HepG2 (cell line): Measurements from ENCODE around the gene INKA1. TPM values are rescaled to one million over a fixed set of nuclear protein-coding genes. Genes with fewer than 3 reads are reported as not detected.

Experiments
- ATAC-seq: fragments of 200-7000 bp; cut with Tn5 transposase; 3 replicates; pipeline ENCODE4 v1.9.1; 2020; ENCODE audit warnings: mild to moderate bottlenecking, moderate library complexity
- BruUV-seq: library from RNA; stranded (reverse); fragments of 400-500 nt; replicated peaks from 2 replicates; lab custom pipeline; 2021; lab: Mats Ljungman, UMichigan
- CTCF ChIA-PET: fragments of 300-600 bp; formaldehyde crosslinking; extraction: SDS; loops from one replicate; lab custom pipeline; 2021; ENCODE audit warnings: low total read pairs, inconsistent platforms, low intra/inter-chr PET ratio; lab: Yijun Ruan, JAX
- POLR2A ChIA-PET: fragments of 350-600 bp; sonication (Branson Sonifier 250); formaldehyde crosslinking; loops from one replicate; lab custom pipeline; 2020; ENCODE audit warnings: antibody characterized with exemption, inconsistent platforms; lab: Yijun Ruan, JAX
- DNase-seq: peaks from one replicate; pipeline ENCODE4 v3.0.0-alpha.2; 2015; ENCODE audit warnings: low spot score
- FAIRE-seq: peaks from 3 replicates; lab custom pipeline; 2011; peaks lifted over from hg19 to GRCh38; lab: Jason Lieb, UNC
- H2AFZ ChIP-seq: one replicate; pipeline ENCODE4 v1.6.1; 2011; ENCODE audit warnings: low read length, inconsistent platforms
- H3K27ac ChIP-seq: fragments of 300-600 bp; 3 replicates; pipeline ENCODE4 v1.8.0; 2011; ENCODE audit warnings: mixed run types, mild to moderate bottlenecking, mixed read lengths, low read length, inconsistent platforms; ENCODE audit not compliant: insufficient read depth; ENCODE audit errors: extremely low read length
- H3K27me3 ChIP-seq, 2 experiments: fragments of 200-600 bp in 1 of 2; 2 replicates in 1 of 2; 3 replicates in 1 of 2; pipeline versions ENCODE4 v1.6.0 to v1.8.0; 2011; ENCODE audit warnings: low read length in 2 of 2, mild to moderate bottlenecking in 2 of 2, moderate library complexity in 2 of 2, inconsistent platforms in 1 of 2; ENCODE audit not compliant: insufficient read depth in 2 of 2, control insufficient read depth in 1 of 2
- H3K36me3 ChIP-seq, 2 experiments: fragments of 200-600 bp in 1 of 2; replicated peaks in 1 of 2; 2 replicates in 1 of 2; 3 replicates in 1 of 2; pipeline versions ENCODE4 v1.5.1 to v1.8.0; 2011; ENCODE audit warnings: low read length in 2 of 2, inconsistent platforms in 1 of 2; ENCODE audit not compliant: insufficient read depth in 2 of 2, control insufficient read depth in 1 of 2
- H3K4me1 ChIP-seq: 2 replicates; pipeline ENCODE4 v1.5.1; 2012; ENCODE audit warnings: low read length, inconsistent platforms; ENCODE audit not compliant: insufficient read depth
- H3K4me2 ChIP-seq: 2 replicates; pipeline ENCODE4 v1.6.0; 2011; ENCODE audit warnings: low read depth, low read length, inconsistent platforms
- H3K4me3 ChIP-seq, 3 experiments: fragments of 200-600 bp in 1 of 3; sonication (generic), shearing (Covaris generic) in 1 of 3; replicated peaks in 1 of 3; 2 replicates each; pipeline ENCODE4 v1.5.1; 2011 to 2016; ENCODE audit warnings: low read length in 3 of 3, inconsistent platforms in 2 of 3, low read depth in 2 of 3, mild to moderate bottlenecking in 2 of 3, control low read depth in 1 of 3, mixed read lengths in 1 of 3; ENCODE audit not compliant: insufficient read depth in 1 of 3
- H3K79me2 ChIP-seq: one replicate; pipeline ENCODE4 v1.6.1; 2011; ENCODE audit warnings: low read length, inconsistent platforms; ENCODE audit not compliant: insufficient read depth
- H3K9ac ChIP-seq: 2 replicates; pipeline ENCODE4 v1.6.0; 2011; ENCODE audit warnings: mild to moderate bottlenecking, low read depth, low read length, inconsistent platforms; ENCODE audit not compliant: insufficient read depth
- H3K9me3 ChIP-seq: 2 replicates; pipeline ENCODE4 v1.5.1; 2012; ENCODE audit warnings: mild to moderate bottlenecking, low read length
- H4K20me1 ChIP-seq: 2 replicates; pipeline ENCODE4 v1.6.0; 2011; ENCODE audit warnings: inconsistent platforms, mild to moderate bottlenecking, low read length, moderate library complexity; ENCODE audit not compliant: insufficient read depth
- AKAP8 ChIP-seq: sonication (generic); formaldehyde crosslinking; IDR thresholded peaks from 2 replicates; pipeline ENCODE4 v1.5.1; 2020; ENCODE audit warnings: mild to moderate bottlenecking, missing genetic modification reagents
- FOXP1 ChIP-seq, 2 experiments: fragments of 450-650 bp in 1 of 2; IDR thresholded peaks; 2 replicates each; pipeline ENCODE4 v1.6.1; 2017 to 2018; ENCODE audit warnings: antibody characterized with exemption in 1 of 2
- PRDM15 ChIP-seq: sonication (generic); formaldehyde crosslinking; IDR thresholded peaks from 2 replicates; pipeline ENCODE4 v1.4.0; 2020; ENCODE audit warnings: missing genetic modification reagents
- REL ChIP-seq: sonication (generic); formaldehyde crosslinking; conservative IDR thresholded peaks from 2 replicates; pipeline ENCODE4 v1.8.0; 2022; ENCODE audit warnings: mild to moderate bottlenecking, missing genetic modification reagents, moderate library complexity
- RFX1 ChIP-seq: fragments of 450-650 bp; IDR thresholded peaks from 2 replicates; pipeline ENCODE4 v1.6.1; 2017
- SPEN ChIP-seq: sonication (generic); formaldehyde crosslinking; IDR thresholded peaks from 2 replicates; pipeline ENCODE4 v1.5.1; 2020; ENCODE audit warnings: low read depth, mild to moderate bottlenecking, missing genetic modification reagents
- ZNF251 ChIP-seq: sonication (generic); formaldehyde crosslinking; IDR thresholded peaks from 2 replicates; pipeline ENCODE4 v1.9.0; 2021; ENCODE audit warnings: mild to moderate bottlenecking, missing genetic modification reagents
- ZNF543 ChIP-seq: sonication (generic); formaldehyde crosslinking; IDR thresholded peaks from 2 replicates; pipeline ENCODE4 v1.4.0; 2020; ENCODE audit warnings: mild to moderate bottlenecking, missing genetic modification reagents
- ZNF570 ChIP-seq: sonication (generic); formaldehyde crosslinking; IDR thresholded peaks from 2 replicates; pipeline ENCODE4 v1.4.0; 2020; ENCODE audit warnings: mild to moderate bottlenecking, missing genetic modification reagents, borderline replicate concordance
- ZSCAN12 ChIP-seq: sonication (generic); formaldehyde crosslinking; IDR thresholded peaks from 2 replicates; pipeline ENCODE4 v1.9.0; 2021; ENCODE audit warnings: mild to moderate bottlenecking, missing genetic modification reagents
- ZSCAN25 ChIP-seq: sonication (generic); formaldehyde crosslinking; IDR thresholded peaks from 2 replicates; pipeline ENCODE4 v1.8.0; 2022; ENCODE audit warnings: mild to moderate bottlenecking, missing genetic modification reagents
- WGBS: methylation state at CpG from one replicate; pipeline ENCODE4 v1.1.6; 2017; ENCODE audit warnings: low lambda C conversion rate; 5-methylcytosine and 5-hydroxymethylcytosine counted together
- in situ Hi-C: cut with HindIII; loops from 2 replicates; pipeline ENCODE4 v1.10.0; 2017; ENCODE audit warnings: low pct_unique_long_range_greater_than_20kb; ENCODE audit not compliant: extremely low pct_ligation_motif_present
- intact Hi-C: fragments of 100-400 bp; cut with micrococcal nuclease; formaldehyde crosslinking; loops from one replicate; pipeline ENCODE4 v1.10.0; 2022; ENCODE audit not compliant: unreplicated experiment
- polyA plus RNA-seq, 8 experiments: library from polyadenylated mRNA; depleted of rRNA in 3 of 8; stranded (reverse) in 7 of 8; unstranded in 1 of 8; fragments of >200 nt; fragmentation: Illumina TruSeq in 4 of 8; extraction: Trizol in 4 of 8; gene quantifications; 2 replicates each; pipeline versions ENCODE4 v1.2.1 to v1.2.3, GENCODE V29; 2011 to 2016; ENCODE audit warnings: low read depth in 4 of 8, missing spikeins in 1 of 8, mixed read lengths in 1 of 8; ENCODE audit not compliant: insufficient read depth in 1 of 8
- total RNA-seq, 5 experiments: library from RNA; depleted of rRNA; stranded (reverse); fragments of >200 nt; fragmentation: Illumina TruSeq; extraction: Trizol; gene quantifications; 2 replicates each; pipeline ENCODE4 v1.2.3, GENCODE V29; 2016; ENCODE audit warnings: low read depth in 1 of 5
- TF ChIP-seq, protein P1 (sequence below): IDR thresholded peaks from 2 replicates; pipeline ENCODE4 v1.6.1; 2018; ENCODE audit warnings: missing genetic modification reagents

Gene INKA1
- total and polyA plus RNA-seq, 2 of the 13 experiments (the other 11 are each of a cell fraction or from before 2014, with no cell fraction given): 0.22 to 0.41 TPM

DNA sequence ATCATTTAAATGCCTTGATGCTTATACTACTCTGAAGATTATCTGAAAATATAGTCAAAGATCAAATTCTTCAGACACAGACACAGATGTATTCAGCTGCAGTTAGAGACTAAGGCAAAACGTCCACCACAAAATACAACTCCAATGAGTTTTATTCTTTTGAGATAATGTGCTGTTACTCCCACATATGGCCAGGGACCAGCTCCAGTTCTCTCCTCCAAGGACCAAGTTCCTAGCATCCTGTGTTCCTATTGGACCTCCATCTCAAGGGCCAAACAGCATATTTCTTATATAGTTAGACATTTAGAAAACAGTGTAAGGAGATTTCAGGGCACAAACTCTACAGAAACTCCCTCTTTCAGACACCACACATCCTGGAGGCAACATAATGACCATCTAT, 43.8 kb upstream of the INKA1 start:
- Histone ChIP-seq H3K9ac (no peak overlapping the region), H4K20me1 (peaks cover 4% of the 10 kb centered on the region; the same call in 1 of the 2 replicates), H3K27ac (no peak overlapping the region), H2AFZ (no peak overlapping the region), H3K4me1 (peaks cover 11% of the 10 kb centered on the region), H3K79me2 (peaks cover 66% of the 10 kb centered on the region), H3K36me3 (peaks cover 4 to 12% of the 10 kb centered on the region in 2 experiments; a peak in 3 of 5 replicates), H3K4me2 (no peak overlapping the region), H3K27me3 (no peaks in the 10 kb centered on the region), H3K9me3 (no peaks in the 10 kb centered on the region), H3K4me3 (no peak overlapping the region)
- POLR2A ChIA-PET: no interaction called here
- FAIRE-seq (no peak), DNase-seq (no peak), ATAC-seq (no peak)
- CTCF ChIA-PET: no interaction called here
- 69% methylated on average over 1 of the region's 1 CpG for WGBS
- in situ Hi-C loops (no loop called here), intact Hi-C loops (no loop called here)
- TF ChIP-seq ZNF251 (CRISPR knock-in tag) (no peak), SPEN (CRISPR knock-in tag) (no peak), ZNF570 (CRISPR knock-in tag) (no peak), RFX1 (no peak)
- TF ChIP-seq, protein P1, sequence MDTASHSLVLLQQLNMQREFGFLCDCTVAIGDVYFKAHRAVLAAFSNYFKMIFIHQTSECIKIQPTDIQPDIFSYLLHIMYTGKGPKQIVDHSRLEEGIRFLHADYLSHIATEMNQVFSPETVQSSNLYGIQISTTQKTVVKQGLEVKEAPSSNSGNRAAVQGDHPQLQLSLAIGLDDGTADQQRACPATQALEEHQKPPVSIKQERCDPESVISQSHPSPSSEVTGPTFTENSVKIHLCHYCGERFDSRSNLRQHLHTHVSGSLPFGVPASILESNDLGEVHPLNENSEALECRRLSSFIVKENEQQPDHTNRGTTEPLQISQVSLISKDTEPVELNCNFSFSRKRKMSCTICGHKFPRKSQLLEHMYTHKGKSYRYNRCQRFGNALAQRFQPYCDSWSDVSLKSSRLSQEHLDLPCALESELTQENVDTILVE (CRISPR knock-in tag): no peak
- TSS peak; percentile 23 for BruUV-seq

DNA sequence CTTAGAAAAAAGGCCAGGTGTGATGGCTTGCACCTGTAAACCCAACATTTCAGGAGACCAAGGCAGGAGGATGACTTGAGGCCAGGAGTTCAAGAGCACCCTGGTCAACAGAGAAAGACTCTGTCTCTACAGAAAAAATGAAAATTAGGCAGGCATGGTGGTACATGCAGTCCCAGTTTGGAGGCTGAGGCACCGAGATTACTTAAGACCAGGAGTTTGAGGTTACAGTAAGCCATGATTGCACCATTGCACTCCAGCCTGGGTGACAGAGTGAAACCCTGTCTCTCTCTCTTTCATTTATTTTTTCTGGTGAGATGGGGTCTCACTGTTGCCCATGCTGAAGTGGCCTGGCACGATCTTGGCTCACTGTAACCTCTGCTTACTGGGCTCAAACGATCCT, 41.4 kb upstream of the INKA1 start:
- H3K4me3 ChIP-seq: no peak overlapping the region
- POLR2A ChIA-PET: no interaction called here
- CTCF ChIA-PET: no interaction called here
- no peaks in the 10 kb centered on the region for H3K9me3 ChIP-seq
- in situ Hi-C loops: no loop called here
- no peak overlapping the region for H3K9ac ChIP-seq
- H3K36me3 ChIP-seq: peaks cover 5 to 15% of the 10 kb centered on the region in 2 experiments; a peak in 3 of 5 replicates
- H3K27me3 ChIP-seq: no peaks in the 10 kb centered on the region
- 0 out of 2 replicates have a peak, but pooled peaks cover 4% of the 10 kb centered on the region for H4K20me1 ChIP-seq
- no peak overlapping the region for H3K4me2 ChIP-seq
- H3K79me2 ChIP-seq: peaks cover 54% of the 10 kb centered on the region
- H3K4me1 ChIP-seq: peaks cover 9% of the 10 kb centered on the region
- no TSS peak for BruUV-seq
- DNase-seq (no peak), ATAC-seq (no peak), FAIRE-seq (no peak)
- intact Hi-C loops: no loop called here
- no peak overlapping the region for H2AFZ ChIP-seq
- H3K27ac ChIP-seq: no peak overlapping the region
- WGBS: 86% methylated on average over 3 of the region's 3 CpGs
- TF ChIP-seq ZNF543 (CRISPR knock-in tag) (no peak), FOXP1 (IDR thresholded peaks at IDR 0.05) (no peak), FOXP1 (CRISPR knock-in tag; IDR thresholded peaks at IDR 0.05) (no peak), ZSCAN12 (CRISPR knock-in tag) (no peak), REL (CRISPR knock-in tag) (no peak), ZSCAN25 (CRISPR knock-in tag) (no peak), AKAP8 (CRISPR knock-in tag) (no peak), PRDM15 (CRISPR knock-in tag) (no peak)
